ENCODE data around the gene TOMM20L.
"Not testable (repeated sequence)": the region's sequence is repeated elsewhere in the genome, so short reads cannot be mapped to it uniquely, and the experiment has no call there.

The TOMM20L gene

DNA sequence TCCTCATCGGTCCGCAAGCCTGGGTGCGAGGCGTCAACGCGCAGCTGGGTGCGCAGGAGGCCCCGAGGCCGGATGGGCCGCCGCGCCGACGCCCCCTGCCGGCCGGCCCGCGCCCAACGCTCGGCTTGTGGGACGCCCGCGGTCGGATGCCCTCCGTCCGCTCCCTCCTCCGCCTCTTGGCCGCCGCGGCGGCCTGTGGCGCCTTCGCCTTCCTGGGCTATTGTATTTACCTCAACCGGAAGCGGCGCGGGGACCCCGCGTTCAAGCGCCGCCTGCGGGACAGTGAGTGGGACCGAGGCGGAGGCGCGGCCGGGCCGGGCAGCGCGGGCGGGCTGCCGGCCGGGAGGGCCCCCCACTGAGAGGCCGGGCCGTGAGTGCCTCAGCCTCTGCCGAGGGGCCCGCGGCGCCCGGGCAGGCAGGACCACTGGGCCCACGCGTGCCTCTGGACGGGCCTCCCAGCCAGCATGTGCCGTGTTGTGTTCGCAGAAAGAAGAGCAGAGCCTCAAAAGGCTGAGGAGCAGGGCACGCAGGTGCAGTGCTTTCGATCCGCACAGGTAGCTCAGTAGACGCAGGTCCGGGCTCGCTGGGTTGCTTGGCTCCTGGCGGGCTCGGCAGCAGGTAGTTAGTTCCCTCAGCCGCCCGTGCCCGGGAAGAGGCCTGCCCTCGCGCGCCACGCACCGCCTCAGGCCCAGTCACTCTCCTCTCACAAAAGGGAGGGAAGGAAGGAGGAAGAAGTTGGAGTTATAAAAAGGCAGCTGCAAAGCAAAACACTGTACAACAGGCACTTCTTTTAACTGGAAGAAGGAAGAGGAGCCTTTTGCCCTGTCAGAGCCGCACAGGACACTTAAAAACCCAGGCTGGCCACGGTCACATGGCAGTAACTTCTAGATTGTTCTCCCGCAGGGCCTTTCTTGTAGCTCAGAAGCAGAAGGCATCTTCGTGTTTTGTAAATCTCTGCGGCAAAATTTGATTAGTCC, at the start of gene TOMM20L:
TOMM20L (plus strand) TSS at position 119 of the 977 bp plus-strand sequence; CDS start at position 147, 28 bp downstream.
- peak; percentile 90 for DNase-seq

DNA sequence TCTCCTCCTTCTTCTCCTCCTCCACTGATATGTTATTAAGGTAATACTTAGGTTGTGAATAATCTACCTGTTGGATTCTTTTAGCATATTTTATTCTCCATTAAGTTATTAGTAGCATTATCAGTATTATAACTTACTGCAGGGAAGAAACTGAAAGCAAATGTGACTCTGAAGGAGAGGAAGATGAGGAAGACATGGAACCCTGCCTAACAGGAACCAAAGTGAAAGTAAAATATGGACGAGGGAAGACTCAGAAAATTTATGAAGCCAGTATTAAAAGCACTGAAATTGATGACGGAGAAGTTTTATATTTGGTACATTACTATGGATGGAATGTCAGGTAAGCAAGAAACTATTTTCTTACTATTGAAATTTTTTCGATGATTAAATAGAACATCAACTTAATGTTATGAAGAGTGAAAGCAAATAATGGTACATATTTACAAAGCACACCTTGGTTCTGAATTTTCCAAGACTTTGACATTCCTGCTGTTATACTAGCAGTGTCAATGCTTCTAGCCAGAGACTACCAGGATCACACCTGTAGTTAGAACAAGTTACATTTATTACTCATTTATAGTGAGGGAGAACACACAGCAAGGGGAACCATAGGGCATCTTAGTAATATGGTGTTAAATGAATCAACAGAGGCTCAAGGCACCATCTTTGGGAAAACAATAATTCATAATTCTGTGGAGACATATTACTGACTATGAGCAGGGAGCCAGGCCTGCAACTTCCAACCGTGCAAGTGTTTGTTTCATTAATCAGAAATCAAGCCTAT, 42.0 kb upstream of the TOMM20L start:
- DNase-seq = peak; percentile 46

DNA sequence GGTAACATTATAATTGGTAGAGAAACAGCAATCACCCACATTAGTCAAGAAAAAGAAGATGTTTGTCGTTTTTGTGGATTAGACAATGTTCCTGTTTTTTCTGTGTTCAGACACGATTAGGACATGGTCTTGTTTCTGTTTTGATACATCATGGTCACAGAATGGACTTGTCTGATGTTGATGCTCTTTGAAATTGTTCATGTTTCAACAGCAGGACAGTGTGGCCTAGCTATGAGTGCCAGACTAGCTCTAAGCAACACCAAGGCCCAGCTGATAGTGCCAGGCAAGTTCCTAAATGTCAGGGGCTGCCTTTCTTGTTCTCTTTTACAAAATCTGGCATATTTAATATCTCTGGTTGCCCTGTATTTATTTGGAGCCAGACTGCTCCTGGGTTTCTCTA, 40.9 kb upstream of the TOMM20L start:
- DNase-seq = peak; percentile 36

DNA sequence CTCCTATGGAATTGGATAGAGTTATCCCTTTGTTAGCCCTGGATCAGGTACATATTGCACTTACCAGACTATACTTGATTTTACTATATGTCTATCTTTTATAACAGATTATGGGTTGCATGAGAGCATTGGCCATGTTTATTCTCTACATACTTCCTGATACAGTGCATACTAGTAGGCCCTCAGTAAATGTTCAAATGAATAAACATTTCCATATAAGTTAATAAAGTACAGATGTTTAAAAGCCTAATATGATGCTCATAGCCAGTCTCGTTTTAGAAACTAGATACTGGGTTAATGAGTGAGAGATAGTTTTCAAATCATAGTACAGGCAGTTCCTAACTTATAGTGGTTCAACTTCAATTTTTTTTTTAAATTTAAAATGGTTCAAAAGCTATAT, 39.5 kb upstream of the TOMM20L start:
- DNase-seq = no peak

DNA sequence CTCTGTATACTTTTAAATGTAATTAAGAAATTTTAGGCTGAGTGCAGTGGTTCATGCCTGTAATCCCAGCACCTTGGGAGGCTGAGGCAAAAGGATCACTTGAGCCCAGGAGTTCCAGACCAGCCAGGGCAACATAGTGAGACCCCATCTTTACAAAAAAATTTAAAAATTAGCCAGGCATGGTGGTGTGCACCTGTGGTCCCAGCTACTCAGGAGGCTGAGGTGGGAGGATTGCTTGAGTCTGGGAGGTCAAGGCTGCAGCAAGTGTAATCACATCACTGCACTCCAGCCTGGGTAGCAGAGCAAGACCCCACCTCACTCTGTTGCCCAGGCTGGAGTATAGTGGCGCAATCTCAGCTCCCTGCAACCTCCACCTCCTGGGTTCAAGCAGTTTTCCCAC, 33.5 kb upstream of the TOMM20L start:
- not testable (repeated sequence) for DNase-seq

DNA sequence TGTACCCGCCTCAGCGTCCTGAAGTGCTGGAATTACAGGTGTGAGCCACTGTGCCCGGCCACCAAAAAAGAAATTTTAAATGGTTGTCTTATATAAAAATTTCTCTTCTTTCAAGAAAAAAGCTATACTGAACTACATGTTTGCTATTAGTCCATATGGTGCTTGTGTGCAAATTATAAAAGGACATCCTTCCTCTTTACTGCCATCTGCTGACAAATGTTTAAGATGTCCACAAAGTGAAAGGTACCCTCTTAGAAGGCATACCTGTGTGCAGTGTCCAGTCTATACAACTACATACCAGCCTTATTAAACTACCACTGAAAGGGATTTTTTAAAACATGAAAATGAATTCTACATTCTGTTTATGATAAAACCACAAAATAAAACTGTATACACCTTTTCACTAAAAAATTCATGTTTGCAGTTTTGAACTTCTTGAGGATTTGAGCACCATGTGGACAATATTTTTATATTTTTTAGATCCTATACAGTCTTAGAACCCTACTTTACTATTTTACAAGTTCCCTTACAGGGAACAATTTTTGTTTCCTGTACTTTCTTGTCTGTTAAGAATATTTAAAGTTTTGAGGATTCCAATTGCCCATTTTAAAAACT, 32.8 kb upstream of the TOMM20L start:
- peak; percentile 72 for DNase-seq

DNA sequence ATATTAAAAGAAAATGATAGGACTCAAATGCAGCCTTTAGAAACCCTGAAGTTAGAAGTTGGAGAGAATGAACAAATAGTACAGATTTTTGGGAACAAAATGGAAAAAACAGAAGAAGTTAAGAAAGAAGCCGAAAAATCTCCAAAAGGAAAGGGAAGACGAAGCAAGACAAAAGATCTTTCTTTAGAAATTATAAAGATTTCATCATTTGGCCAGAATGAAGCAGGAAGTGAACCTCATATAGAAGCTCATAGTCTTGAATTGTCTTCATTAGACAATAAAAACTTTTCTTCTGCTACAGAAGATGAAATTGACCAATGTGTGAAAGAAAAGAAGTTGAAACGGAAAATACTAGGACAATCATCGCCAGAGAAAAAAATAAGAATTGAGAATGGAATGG, 31.4 kb upstream of the TOMM20L start:
- DNase-seq = no peak

DNA sequence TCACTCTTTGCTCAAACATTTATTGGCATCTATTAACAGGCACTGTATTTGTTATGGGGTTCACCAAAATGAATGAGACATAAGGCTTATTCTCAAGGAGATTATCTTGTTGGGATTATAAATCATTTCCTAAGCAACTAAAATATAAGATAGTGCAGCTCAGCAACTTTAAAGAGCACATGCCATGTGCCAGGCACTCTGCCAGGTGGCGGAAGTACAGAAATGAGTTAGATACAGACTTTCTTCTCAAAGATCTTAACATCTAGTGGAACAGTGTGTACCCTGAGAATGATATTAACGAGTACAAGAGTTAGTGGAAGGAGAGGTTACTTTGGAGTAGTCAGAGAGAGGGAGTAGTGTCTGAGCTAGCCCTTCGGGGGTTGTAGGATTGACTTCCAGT, 28.4 kb upstream of the TOMM20L start:
- no peak for DNase-seq

DNA sequence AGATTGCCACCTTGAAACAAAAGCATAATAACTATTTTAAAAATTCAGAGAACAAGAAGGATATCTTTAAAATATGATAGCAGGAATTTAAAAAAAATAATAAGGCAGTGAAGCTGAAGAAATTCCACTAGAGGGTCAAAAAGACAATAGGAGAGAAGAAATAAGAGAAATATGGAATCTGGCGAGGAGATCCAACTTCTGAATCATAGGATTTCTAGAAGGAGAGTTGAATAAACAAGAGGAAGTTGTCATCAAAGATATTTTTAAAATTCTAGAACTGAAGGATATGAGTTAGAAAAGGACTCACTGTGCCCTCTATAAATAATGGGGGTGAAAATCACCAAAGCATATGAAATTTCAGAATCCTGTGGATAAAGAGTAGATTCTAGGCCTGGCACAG, 26.8 kb upstream of the TOMM20L start:
- no peak for DNase-seq

DNA sequence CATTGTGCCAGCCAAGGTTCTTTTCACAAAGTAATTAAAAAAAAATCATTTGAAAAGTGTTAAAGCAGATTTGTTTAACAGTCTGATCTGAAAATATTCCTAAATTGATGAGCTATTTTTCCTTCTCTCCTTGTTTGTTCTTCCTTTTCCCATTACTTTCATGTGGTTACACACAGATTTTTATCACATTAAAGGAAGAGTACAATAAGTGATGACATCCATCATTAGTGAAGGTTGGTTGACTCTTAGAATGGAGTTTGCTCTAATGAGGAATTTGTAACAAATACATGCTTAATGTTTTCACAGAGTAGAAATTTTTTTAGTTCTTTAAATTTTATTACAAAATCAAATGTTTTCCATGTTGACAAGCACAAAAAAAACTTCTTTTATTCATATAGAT, 18.9 kb upstream of the TOMM20L start:
- no peak for DNase-seq

DNA sequence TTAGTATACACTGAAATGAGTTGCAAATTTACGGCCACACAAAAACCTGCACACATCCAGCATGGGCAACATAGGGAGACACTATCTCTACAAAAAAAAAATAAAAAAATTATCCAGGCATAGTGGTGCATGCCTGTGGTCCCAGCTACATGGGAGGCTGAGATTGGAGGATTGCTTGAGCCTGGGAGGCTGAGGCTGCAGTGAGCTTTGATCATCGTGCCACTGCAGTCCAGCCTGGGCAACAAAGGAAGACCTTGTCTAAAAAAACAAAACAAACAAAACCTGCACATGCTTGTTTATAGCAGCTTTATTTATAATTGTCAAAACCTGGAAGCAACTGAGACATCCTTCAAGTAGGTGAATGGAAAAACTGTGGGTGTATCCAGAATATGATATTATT, 4.9 kb upstream of the TOMM20L start:
- DNase-seq = no peak

DNA sequence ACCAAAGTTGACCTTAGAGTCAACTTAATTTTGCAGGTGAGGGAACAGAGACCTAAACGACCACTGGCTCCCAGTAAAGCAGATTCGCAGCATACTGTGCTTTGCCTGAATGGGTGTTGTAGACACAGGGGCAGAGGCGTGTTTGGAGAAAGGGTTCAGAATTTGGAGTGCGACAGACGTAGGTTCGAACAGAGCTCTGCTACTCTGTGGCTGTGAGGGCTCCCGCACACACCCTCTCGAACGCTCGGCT, 243 bp upstream of the TOMM20L start:
- DNase-seq = no peak

DNA sequence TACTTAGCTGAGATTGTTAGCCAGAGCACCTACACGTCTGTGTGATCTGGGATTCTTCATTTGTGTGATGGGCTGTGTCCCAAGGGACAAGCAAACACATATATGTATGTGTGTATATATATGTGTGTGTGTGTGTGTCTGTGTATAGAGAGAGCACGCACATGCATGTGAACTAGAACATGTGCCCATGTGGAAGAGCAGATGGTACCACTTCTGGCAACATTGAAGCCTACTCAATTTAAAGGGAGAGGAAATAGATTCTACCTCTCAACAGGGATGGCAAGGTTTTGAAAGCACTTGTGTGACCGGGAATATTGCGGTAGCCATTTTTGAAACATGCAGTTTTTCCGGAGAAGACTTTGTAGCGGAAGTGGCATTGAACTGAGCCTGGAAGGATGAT, 1.4 kb downstream of the TOMM20L start:
- DNase-seq = no peak

DNA sequence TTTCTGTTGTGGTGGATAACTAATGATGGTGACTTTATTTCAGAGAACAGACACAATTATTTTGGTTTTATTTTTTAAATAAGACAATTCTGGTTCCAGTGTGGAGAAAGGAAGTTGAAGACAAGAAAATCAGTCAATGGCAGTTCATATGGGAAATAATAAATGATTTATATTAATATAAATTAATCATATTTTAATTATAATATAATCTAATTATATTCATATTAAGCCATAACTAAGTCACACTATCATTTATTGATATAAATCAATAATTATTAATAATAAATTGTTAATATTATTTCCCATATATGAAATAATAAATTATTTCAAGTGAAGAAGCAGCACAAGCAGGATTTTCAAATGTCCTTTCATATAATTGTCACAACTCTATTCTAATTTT, 2.8 kb downstream of the TOMM20L start:
- DNase-seq = no peak

DNA sequence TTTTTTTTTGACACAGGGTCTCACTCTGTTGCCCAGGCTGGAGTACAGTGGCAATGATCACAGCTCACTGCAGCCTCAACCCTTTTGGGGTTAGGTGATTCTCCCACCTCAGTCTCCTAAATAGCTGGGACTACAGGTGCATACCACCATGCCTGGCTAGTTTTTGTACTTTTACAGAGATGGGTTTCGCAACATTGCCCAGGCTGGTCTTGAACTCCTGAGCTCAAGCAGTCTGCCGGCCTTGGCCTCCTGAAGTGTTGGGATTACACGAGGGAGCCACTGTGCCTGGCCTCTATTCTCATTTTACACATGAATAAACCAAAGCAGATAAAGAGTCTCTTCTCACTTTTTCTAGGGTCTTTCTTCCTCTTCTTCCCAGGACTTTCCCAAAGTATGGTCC, 3.2 kb downstream of the TOMM20L start:
- DNase-seq = no peak

DNA sequence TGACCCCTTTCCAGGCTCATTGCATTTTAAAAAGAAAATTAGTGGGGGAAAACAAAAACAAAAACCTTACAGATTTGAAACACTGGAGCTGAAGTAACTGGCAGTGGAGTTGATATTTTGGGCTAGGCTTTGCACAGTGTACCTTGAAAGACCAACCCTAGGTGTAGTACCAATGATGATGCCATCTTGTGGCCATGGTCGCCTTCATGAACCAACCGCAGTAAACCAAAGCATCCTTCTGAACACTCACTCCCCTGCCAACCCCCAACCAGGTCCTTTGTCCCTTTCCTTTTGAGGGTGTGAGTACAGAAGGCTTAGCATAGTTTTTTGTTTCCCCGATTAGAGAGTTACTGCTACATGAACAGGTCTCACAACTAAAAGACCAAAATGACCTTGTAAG, 5.9 kb downstream of the TOMM20L start:
- no peak for DNase-seq

DNA sequence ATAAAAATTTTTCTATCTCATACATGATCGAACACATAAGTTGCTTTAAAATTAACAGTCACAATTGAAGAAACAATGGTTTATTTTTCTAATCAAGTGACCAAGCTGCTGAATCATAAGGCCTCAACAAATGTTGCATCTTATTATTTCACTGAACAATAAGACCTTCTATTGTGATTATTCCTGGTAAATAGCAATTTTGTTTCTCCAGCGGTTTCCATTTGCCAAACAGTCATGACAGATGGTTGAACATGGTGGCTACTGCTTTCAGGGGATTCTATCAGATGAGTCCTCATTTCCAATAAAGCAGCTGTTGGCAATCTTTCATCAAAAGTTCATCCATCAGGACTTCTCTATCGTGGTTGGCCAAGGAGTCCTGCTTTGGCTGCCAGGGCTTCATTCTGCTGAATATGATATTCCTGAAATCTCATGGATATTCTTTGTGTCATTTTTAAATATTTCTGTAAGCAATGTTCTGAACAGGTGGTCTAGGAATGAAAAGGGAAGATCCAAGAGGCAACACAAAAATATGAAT, 13.0 kb downstream of the TOMM20L start:
- DNase-seq = no peak

DNA sequence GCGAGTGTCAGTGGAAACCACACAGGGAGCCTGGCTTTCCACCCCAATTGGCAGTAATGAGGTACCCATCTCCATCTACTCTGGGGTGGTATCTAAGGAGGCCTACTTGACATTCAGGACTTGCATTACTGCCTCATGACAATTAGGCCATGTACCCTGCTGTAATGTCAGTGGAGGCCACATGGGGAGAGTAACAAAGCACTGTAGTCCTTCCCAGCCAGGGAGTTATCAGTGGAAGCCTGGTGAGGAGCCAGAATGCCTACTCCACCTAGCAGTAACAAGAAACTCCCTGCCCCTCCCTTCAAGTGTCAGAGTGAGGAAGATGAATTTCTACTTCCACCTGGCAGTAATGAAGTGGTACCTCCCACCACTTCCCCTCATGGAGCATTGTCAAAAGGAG, 19.1 kb downstream of the TOMM20L start:
- peak; percentile 65 for DNase-seq

DNA sequence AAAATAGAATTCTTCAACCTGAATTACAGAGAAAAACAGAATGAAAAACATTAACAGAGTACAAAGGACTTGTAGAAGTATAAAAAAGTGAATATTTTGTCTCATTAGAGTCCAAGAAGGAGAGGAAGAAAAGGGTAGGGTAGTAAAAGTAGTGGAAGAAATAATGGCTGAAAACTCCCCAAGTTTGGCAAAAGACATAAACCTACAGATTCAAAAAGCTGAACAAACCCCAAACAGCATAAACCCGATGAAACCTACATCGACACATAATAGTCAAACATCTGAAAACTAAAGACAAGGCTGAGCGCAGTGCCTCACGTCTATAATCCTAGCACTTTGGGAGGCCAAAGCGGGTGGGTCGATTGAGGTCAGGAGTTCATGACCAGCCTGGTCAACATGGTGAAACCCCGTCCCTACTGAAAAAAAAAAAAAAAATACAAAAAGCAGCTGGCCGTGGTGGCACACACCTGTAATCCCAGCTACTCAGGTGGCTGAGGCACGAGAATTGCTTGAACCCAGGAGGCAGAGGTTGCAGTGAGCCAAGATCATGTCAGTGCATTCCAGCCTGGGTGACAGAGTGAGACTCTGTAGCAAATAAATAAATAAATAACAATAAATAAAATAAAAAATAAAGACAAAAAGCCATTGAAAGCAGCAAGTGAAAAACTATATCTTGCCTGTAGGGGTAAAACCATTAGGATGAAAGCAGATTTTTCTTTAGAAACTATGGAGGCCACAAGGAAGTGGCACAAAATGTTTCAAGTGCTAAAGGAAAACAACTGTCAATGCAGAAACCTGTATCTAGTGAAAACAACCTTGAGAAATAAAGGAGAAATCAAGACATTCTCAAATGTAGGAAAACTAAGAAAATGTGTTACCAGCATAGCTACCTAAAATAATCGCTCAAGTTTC, 20.2 kb downstream of the TOMM20L start:
- no peak for DNase-seq

DNA sequence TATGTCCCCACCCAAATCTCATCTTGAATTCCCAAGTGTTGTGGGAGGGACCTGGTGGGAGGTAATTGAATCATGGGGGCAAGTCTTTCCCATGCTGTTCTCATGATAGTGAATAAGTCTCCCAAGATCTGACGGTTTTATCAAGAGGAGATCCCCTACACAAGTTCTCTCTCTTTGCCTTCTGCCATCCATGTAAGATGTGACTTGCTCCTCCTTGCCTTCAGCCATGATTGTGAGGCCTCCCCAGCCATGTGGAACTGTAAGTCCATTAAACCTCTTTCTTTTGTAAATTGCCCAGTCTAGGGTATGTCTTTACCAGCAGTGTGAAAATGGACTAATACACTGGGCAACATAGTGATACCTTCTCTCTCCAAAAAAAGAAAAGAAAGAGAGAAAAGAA, 21.2 kb downstream of the TOMM20L start:
- DNase-seq = not testable (repeated sequence)

DNA sequence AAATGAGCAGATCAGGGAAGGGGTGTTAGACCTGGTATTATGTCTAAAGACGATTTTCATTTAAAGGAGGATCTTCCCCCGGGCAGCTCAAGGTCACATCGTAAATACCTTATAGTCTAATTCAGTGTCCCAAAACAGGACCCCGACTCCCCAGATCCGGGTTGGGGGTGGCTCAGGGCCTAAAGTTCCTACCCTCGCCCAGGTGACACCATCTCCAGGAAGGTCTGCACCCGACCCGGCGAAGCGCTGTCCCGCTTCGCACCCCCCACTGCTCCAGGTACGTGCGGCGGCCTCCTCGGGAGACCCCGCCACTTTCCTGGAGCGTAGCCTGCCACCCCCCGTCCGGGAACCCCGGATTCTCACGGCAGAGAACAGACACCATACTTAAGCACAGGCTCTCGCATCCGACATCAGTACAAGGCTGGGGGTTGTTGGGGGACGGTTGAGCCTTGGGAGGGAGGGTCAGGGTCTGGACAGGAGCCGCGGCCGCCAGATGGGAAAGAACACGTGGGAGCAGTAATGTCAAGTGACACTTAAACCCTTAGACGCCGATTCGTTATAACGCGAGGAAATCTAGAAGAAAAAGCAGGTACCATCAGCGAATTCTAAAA, 31.0 kb downstream of the TOMM20L start:
- DNase-seq = peak; percentile 85

Data from hematopoietic multipotent progenitor cell treated with erythropoietin and hydrocortisone succinate and interleukin-3 and kit ligand, for 4 days (in vitro differentiated cells).